Progenitor cell of endocrine pancreas (in vitro differentiated cells): ENCODE measurements around the gene SAAL1. TPM values are rescaled to one million over a fixed set of nuclear protein-coding genes. Genes with fewer than 3 reads are reported as not detected.
"Not testable (repeated sequence)": the region's sequence is repeated elsewhere in the genome, so short reads cannot be mapped to it uniquely, and the experiment has no call there.

Source experiments
- DNase-seq: peaks from one replicate; pipeline ENCODE4 v3.0.0; 2021; ENCODE audit warnings: low spot score; ENCODE audit not compliant: unreplicated experiment
- H3K27ac Mint-ChIP-seq: 2 replicates; pipeline ENCODE4 v1.8.0; 2021; ENCODE audit warnings: mild to moderate bottlenecking, moderate library complexity, mixed read lengths
- H3K27me3 Mint-ChIP-seq: 2 replicates; pipeline ENCODE4 v1.8.0; 2021; ENCODE audit warnings: mixed read lengths
- H3K36me3 Mint-ChIP-seq: 2 replicates; pipeline ENCODE4 v1.8.0; 2022; ENCODE audit warnings: mixed read lengths; ENCODE audit not compliant: insufficient read depth
- H3K4me1 Mint-ChIP-seq: 2 replicates; pipeline ENCODE4 v1.8.0; 2021; ENCODE audit warnings: low read depth, mixed read lengths
- H3K4me3 Mint-ChIP-seq: 2 replicates; pipeline ENCODE4 v1.8.0; 2021; ENCODE audit warnings: low read depth, mild to moderate bottlenecking, moderate library complexity, mixed read lengths
- H3K9me3 Mint-ChIP-seq: 2 replicates; pipeline ENCODE4 v1.8.0; 2021; ENCODE audit warnings: low read depth, mixed read lengths
- total RNA-seq: library from RNA; stranded (reverse); gene quantifications from 2 replicates; pipeline ENCODE4 v1.2.1, GENCODE V29; 2021
- TF ChIP-seq, protein P1 (sequence below): fragments of 200-600 bp; sonication (generic); IDR thresholded peaks from one replicate; pipeline ENCODE4 v1.5.0; 2021; ENCODE audit warnings: antibody characterized with exemption, mild to moderate bottlenecking; ENCODE audit not compliant: unreplicated experiment

Gene SAAL1
- total RNA-seq, 1 donor from 2014 or later, result 28.3 TPM

DNA sequence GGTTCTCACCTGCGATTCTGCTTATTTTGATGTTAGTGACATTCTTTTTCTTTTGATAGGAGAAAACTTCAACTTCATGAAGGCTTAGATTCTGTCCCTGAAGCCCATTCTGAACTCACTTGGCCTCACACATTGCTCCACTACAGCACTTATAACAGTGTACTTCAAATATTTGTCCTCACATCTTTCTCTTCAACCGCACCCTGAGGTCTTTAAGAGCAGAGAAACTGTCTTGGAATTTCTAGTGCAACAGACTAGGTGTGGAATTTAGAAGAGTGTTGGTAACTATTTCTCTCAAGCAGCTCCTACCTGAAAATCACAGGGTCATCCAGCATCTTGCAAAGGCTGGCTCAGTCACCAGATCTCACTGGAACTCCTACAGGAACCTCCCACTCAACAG lies 34.3 kb upstream of the SAAL1 start:
- no peaks in the 10 kb centered on the region for H3K9me3 Mint-ChIP-seq
- peaks cover 64% of the 10 kb centered on the region for H3K27me3 Mint-ChIP-seq
- no peak for DNase-seq
- H3K4me1 Mint-ChIP-seq, result no peaks in the 10 kb centered on the region
- H3K36me3 Mint-ChIP-seq, result no peaks in the 10 kb centered on the region
- TF ChIP-seq, protein P1, sequence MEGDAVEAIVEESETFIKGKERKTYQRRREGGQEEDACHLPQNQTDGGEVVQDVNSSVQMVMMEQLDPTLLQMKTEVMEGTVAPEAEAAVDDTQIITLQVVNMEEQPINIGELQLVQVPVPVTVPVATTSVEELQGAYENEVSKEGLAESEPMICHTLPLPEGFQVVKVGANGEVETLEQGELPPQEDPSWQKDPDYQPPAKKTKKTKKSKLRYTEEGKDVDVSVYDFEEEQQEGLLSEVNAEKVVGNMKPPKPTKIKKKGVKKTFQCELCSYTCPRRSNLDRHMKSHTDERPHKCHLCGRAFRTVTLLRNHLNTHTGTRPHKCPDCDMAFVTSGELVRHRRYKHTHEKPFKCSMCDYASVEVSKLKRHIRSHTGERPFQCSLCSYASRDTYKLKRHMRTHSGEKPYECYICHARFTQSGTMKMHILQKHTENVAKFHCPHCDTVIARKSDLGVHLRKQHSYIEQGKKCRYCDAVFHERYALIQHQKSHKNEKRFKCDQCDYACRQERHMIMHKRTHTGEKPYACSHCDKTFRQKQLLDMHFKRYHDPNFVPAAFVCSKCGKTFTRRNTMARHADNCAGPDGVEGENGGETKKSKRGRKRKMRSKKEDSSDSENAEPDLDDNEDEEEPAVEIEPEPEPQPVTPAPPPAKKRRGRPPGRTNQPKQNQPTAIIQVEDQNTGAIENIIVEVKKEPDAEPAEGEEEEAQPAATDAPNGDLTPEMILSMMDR, result no peak
- no peak overlapping the region for H3K4me3 Mint-ChIP-seq
- H3K27ac Mint-ChIP-seq, result no peak overlapping the region

GRCh38 chr11:18137186-18137800 lies 31.4 kb upstream of the SAAL1 start:
- TF ChIP-seq, protein P1, result no peak
- Mint-ChIP-seq H3K27me3 (peaks cover 67% of the 10 kb centered on the region), H3K27ac (no peak overlapping the region), H3K4me1 (no peaks in the 10 kb centered on the region), H3K36me3 (no peaks in the 10 kb centered on the region), H3K9me3 (no peaks in the 10 kb centered on the region), H3K4me3 (no peak overlapping the region)
- DNase-seq, result no peak

- H3K4me1 Mint-ChIP-seq, result no peaks in the 10 kb centered on the region
- no peak overlapping the region for H3K27ac Mint-ChIP-seq
- TF ChIP-seq, protein P1, result no peak
- H3K9me3 Mint-ChIP-seq, result peaks cover 3% of the 10 kb centered on the region
- peaks cover 55% of the 10 kb centered on the region for H3K27me3 Mint-ChIP-seq
- no peak for DNase-seq
- H3K36me3 Mint-ChIP-seq, result no peaks in the 10 kb centered on the region
- H3K4me3 Mint-ChIP-seq, result no peak overlapping the region
Measured at GRCh38 chr11:18135308-18135707, 29.4 kb upstream of the SAAL1 start.

GRCh38 chr11:18132341-18132740 lies 26.5 kb upstream of the SAAL1 start, which contains the start of gene MRGPRX3:
Gene MRGPRX3 (plus strand): TSS chr11:18132571. CDS start chr11:18137203, 4,632 bp downstream.
- no peaks in the 10 kb centered on the region for H3K4me1 Mint-ChIP-seq
- peaks cover 11% of the 10 kb centered on the region for H3K9me3 Mint-ChIP-seq
- DNase-seq, result no peak
- H3K36me3 Mint-ChIP-seq, result no peaks in the 10 kb centered on the region
- H3K4me3 Mint-ChIP-seq, result no peak within 1 kb of the TSS
- TF ChIP-seq, protein P1, result no peak
- H3K27me3 Mint-ChIP-seq, result peaks cover 38% of the 10 kb centered on the region
- H3K27ac Mint-ChIP-seq, result no peak within 1 kb of the TSS

DNA sequence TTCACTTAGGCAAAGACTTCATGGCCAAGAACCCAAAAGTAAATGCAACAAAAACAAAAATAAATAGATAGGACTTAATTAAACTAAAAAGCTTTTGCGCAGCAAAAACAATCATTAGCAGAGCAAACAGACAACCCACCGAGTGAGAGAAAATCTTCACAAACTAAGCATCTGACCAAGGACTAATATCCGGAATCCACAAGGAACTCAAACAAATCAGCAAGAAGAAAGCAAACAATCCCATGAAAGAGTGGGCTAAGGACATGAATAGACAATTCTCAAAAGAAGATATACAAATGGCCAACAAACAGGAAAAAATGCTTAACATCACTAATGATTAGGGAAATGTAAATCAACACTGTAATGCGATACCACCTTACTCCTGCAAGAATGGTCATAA lies 25.2 kb upstream of the SAAL1 start:
- Mint-ChIP-seq H3K27me3 (peaks cover 33% of the 10 kb centered on the region), H3K9me3 (peaks cover 14% of the 10 kb centered on the region)
- H3K36me3 Mint-ChIP-seq, H3K4me3 Mint-ChIP-seq, DNase-seq, H3K27ac Mint-ChIP-seq, H3K4me1 Mint-ChIP-seq: not testable (repeated sequence)

GRCh38 chr11:18121331-18121828 lies 15.5 kb upstream of the SAAL1 start:
- not testable (repeated sequence) for H3K9me3 Mint-ChIP-seq, H3K4me1 Mint-ChIP-seq, DNase-seq, H3K36me3 Mint-ChIP-seq, H3K27ac Mint-ChIP-seq, H3K4me3 Mint-ChIP-seq
- H3K27me3 Mint-ChIP-seq, result peaks cover 11% of the 10 kb centered on the region
